Adrenal gland (tissue), 5 donors: ENCODE measurements around the gene EDAR.

Experiments
- POLR2A ChIP-seq, 2 donors: fragments of 450-650 bp; IDR thresholded peaks; one replicate each; pipeline ENCODE4 v1.6.1; 2017; ENCODE audit warnings: antibody characterized with exemption in 2 of 2, mild to moderate bottlenecking in 2 of 2, moderate library complexity in 1 of 2
- TF ChIP-seq, protein P1 (sequence below), 6 experiments: fragments of 450-650 bp in 4 of 6; fragments of 200-600 bp in 2 of 6; sonication (generic) in 1 of 6; IDR thresholded peaks; 1 replicate in 5 of 6; 2 replicates in 1 of 6; pipeline versions ENCODE4 v1.5.1 to v1.8.0; 2016 to 2021; ENCODE audit warnings: antibody characterized with exemption in 6 of 6, mild to moderate bottlenecking in 2 of 6, moderate library complexity in 1 of 6
- donor health status: DM: no; HTN: no; CAD: no.

DNA sequence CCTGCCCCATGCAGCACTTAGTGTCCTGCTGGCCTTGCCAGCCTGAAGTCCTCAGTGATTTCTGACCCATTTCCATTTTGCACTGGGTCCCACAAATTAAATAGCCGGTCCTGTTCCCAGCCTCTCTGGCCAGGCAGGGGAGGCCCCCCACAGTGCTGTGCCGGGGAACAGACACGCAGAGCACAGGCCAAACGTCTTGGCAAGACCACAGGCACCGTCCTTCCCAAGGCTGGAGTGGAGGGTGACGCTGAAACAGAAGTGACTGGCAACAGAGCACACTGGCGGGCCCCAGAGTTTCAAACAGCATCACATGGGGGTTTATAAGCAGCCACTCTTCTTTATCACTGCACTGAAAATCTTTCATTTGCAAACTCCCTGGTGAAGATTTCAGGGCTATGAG, 52.2 kb downstream of the EDAR start:
- TF ChIP-seq, protein P1, sequence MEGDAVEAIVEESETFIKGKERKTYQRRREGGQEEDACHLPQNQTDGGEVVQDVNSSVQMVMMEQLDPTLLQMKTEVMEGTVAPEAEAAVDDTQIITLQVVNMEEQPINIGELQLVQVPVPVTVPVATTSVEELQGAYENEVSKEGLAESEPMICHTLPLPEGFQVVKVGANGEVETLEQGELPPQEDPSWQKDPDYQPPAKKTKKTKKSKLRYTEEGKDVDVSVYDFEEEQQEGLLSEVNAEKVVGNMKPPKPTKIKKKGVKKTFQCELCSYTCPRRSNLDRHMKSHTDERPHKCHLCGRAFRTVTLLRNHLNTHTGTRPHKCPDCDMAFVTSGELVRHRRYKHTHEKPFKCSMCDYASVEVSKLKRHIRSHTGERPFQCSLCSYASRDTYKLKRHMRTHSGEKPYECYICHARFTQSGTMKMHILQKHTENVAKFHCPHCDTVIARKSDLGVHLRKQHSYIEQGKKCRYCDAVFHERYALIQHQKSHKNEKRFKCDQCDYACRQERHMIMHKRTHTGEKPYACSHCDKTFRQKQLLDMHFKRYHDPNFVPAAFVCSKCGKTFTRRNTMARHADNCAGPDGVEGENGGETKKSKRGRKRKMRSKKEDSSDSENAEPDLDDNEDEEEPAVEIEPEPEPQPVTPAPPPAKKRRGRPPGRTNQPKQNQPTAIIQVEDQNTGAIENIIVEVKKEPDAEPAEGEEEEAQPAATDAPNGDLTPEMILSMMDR (IDR thresholded peaks at IDR 0.05) = no peak
- no peak for TF ChIP-seq POLR2A (IDR thresholded peaks at IDR 0.05)
